GM06990 (cell line): ENCODE results near the gene EGLN2.

Source experiments
- DNase-seq: peaks from one replicate; pipeline ENCODE4 v3.0.0-alpha.2; 2011; ENCODE audit not compliant: insufficient read length; ENCODE audit errors: extremely low read depth
- H3K27me3 ChIP-seq: replicated peaks from 2 replicates; pipeline ENCODE4 v1.6.0; 2011; ENCODE audit warnings: low read length; ENCODE audit not compliant: control insufficient read depth, insufficient read depth
- H3K36me3 ChIP-seq: 2 replicates; pipeline ENCODE4 v1.5.1; 2011; ENCODE audit warnings: low read length; ENCODE audit not compliant: control insufficient read depth, insufficient read depth
- H3K4me3 ChIP-seq: replicated peaks from 2 replicates; pipeline ENCODE4 v1.5.1; 2011; ENCODE audit warnings: low read depth, mild to moderate bottlenecking, control low read depth, low read length
- TF ChIP-seq, protein P1 (sequence below): IDR thresholded peaks from 2 replicates; pipeline ENCODE4 v1.5.1; 2011; ENCODE audit warnings: low read length, control low read depth, mild to moderate bottlenecking, inconsistent platforms; ENCODE audit not compliant: insufficient read depth, poor library complexity, severe bottlenecking

EGLN2 gene

GRCh38 chr19:40755248-40755624, 43.8 kb upstream of the EGLN2 start:
- DNase-seq = no peak
- TF ChIP-seq, protein P1, sequence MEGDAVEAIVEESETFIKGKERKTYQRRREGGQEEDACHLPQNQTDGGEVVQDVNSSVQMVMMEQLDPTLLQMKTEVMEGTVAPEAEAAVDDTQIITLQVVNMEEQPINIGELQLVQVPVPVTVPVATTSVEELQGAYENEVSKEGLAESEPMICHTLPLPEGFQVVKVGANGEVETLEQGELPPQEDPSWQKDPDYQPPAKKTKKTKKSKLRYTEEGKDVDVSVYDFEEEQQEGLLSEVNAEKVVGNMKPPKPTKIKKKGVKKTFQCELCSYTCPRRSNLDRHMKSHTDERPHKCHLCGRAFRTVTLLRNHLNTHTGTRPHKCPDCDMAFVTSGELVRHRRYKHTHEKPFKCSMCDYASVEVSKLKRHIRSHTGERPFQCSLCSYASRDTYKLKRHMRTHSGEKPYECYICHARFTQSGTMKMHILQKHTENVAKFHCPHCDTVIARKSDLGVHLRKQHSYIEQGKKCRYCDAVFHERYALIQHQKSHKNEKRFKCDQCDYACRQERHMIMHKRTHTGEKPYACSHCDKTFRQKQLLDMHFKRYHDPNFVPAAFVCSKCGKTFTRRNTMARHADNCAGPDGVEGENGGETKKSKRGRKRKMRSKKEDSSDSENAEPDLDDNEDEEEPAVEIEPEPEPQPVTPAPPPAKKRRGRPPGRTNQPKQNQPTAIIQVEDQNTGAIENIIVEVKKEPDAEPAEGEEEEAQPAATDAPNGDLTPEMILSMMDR = no peak
- Histone ChIP-seq H3K36me3 (peaks cover 31% of the 10 kb centered on the region), H3K27me3 (no peaks in the 10 kb centered on the region), H3K4me3 (peak overlapping the region; percentile 30)

DNA sequence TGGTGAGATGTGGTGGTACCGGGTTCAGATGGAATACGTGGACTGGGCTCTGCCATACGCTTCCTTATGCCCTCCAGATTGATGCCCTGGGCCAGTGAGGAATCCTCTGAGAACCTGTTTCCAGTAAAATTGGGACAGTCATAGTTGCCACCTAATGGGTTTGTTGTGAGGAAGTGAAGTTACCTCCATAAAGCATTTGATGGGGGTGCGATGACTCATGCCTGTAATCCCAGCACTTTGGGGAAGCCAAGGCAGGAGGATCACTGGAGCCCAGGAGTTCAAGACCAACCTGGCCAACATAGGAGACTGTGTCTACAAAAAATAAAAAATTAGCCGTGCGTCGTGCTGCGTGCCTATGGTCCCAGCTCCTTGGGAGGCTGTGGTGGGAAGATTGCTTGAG, 43.2 kb upstream of the EGLN2 start:
- DNase-seq = no peak
- Histone ChIP-seq H3K27me3 (no peaks in the 10 kb centered on the region), H3K4me3 (no peak overlapping the region; the same call in 1 of the 2 replicates), H3K36me3 (peaks cover 34% of the 10 kb centered on the region)
- TF ChIP-seq, protein P1 = no peak

- Histone ChIP-seq H3K36me3 (peaks cover 34% of the 10 kb centered on the region), H3K27me3 (no peaks in the 10 kb centered on the region), H3K4me3 (peak overlapping the region; percentile 8; the same call in 1 of the 2 replicates)
- DNase-seq = no peak
- TF ChIP-seq, protein P1 = no peak
Observed at GRCh38 chr19:40756502-40757110, 42.4 kb upstream of the EGLN2 start.

- H3K27me3 ChIP-seq = no peaks in the 10 kb centered on the region
- H3K36me3 ChIP-seq = peaks cover 53% of the 10 kb centered on the region
- H3K4me3 ChIP-seq = no peak overlapping the region
- DNase-seq = no peak
- TF ChIP-seq, protein P1 = no peak
Observed at GRCh38 chr19:40758491-40758890, 40.5 kb upstream of the EGLN2 start.

DNA sequence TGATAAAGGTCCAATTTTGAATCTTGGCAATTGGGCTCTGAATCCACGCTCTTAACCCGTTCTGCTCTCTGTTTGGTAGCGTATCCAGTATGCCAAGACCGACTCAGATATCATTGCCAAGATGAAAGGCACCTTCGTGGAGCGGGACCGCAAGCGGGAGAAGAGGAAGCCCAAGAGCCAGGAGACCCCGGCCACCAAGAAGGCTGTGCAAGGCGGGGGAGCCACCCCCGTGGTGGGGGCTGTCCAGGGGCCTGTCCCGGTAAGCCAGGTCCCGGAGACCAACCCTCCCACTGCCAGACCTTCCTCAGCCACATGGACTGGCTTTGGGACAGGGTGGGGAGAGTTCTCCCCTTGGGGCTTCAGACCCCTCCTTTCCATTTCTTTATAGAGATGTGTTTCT, 39.6 kb upstream of the EGLN2 start:
- no peaks in the 10 kb centered on the region for H3K27me3 ChIP-seq
- TF ChIP-seq, protein P1 = no peak
- no peak for DNase-seq
- no peak overlapping the region for H3K4me3 ChIP-seq
- H3K36me3 ChIP-seq = peaks cover 59% of the 10 kb centered on the region

GRCh38 chr19:40762754-40763470, 36.1 kb upstream of the EGLN2 start:
- H3K27me3 ChIP-seq = no peaks in the 10 kb centered on the region
- TF ChIP-seq, protein P1 = no peak

More at GRCh38 chr19:40762754-40763470, 36.1 kb upstream of the EGLN2 start:
- H3K36me3 ChIP-seq = peaks cover 51% of the 10 kb centered on the region
- no peak overlapping the region for H3K4me3 ChIP-seq
- DNase-seq = no peak
